H1 (cell line): ENCODE data around the gene KRT12. TPM values are rescaled to one million over a fixed set of nuclear protein-coding genes. Genes with fewer than 3 reads are reported as not detected.

Experiments used
- CTCF ChIA-PET: fragments of 300-600 bp; sonication (Branson Sonifier 250); formaldehyde crosslinking; loops from one replicate; lab custom pipeline; 2021; ENCODE audit not compliant: partially characterized antibody; lab: Charles Lee
- POLR2A ChIA-PET: fragments of 300-600 bp; sonication (Branson Sonifier 250); formaldehyde crosslinking; loops from one replicate; lab custom pipeline; 2021; ENCODE audit warnings: inconsistent platforms; ENCODE audit not compliant: partially characterized antibody; lab: Charles Lee
- DNase-seq, 2 experiments: peaks; one replicate each; pipeline versions ENCODE4 v3.0.0 to v3.0.0-alpha.2; 2010 to 2022; ENCODE audit warnings: low spot score in 2 of 2, low read depth in 1 of 2, mixed read lengths in 1 of 2
- FAIRE-seq: peaks from 2 replicates; lab custom pipeline; 2011; peaks lifted over from hg19 to GRCh38; lab: Jason Lieb, UNC
- H2AFZ ChIP-seq: 2 replicates; pipeline ENCODE4 v1.8.1; 2012; ENCODE audit warnings: low read length, inconsistent platforms
- H2AK5ac ChIP-seq: 2 replicates; pipeline ENCODE4 v1.6.1; 2013; ENCODE audit warnings: low read depth, low read length
- H2BK120ac ChIP-seq: replicated peaks from 2 replicates; pipeline ENCODE3; 2013; ENCODE audit warnings: low read depth, low read length, inconsistent platforms
- H2BK12ac ChIP-seq: 2 replicates; pipeline ENCODE4 v1.6.1; 2013; ENCODE audit warnings: low read depth, low read length
- H2BK15ac ChIP-seq: 2 replicates; pipeline ENCODE4 v1.6.1; 2013; ENCODE audit warnings: low read length
- H2BK20ac ChIP-seq: 2 replicates; pipeline ENCODE4 v1.6.1; 2013; ENCODE audit warnings: low read length
- H2BK5ac ChIP-seq: 2 replicates; pipeline ENCODE4 v1.6.1; 2013; ENCODE audit warnings: low read depth, low read length
- H3K14ac ChIP-seq: 2 replicates; pipeline ENCODE4 v1.6.1; 2013; ENCODE audit warnings: inconsistent platforms; ENCODE audit not compliant: insufficient read length
- H3K18ac ChIP-seq: 2 replicates; pipeline ENCODE4 v1.6.1; 2013; ENCODE audit warnings: low read length; ENCODE audit errors: extremely low read depth
- H3K23ac ChIP-seq: 2 replicates; pipeline ENCODE4 v1.6.1; 2013; ENCODE audit warnings: inconsistent platforms; ENCODE audit not compliant: insufficient read length
- H3K23me2 ChIP-seq: 2 replicates; pipeline ENCODE4 v1.6.1; 2013; ENCODE audit warnings: low read depth, low read length
- H3K27ac ChIP-seq: 2 replicates; pipeline ENCODE4 v1.6.1; 2011; ENCODE audit warnings: low read depth, low read length, inconsistent platforms
- H3K27me3 ChIP-seq, 4 experiments: replicated peaks in 1 of 4; 1 replicate in 1 of 4; 2 replicates in 3 of 4; pipeline versions ENCODE4 v1.6.1 to v1.8.1; 2011 to 2013; ENCODE audit warnings: low read length in 3 of 4, mild to moderate bottlenecking in 3 of 4, inconsistent platforms in 2 of 4, mixed read lengths in 2 of 4, moderate library complexity in 1 of 4; ENCODE audit not compliant: control insufficient read depth in 3 of 4, insufficient read depth in 3 of 4; ENCODE audit errors: extremely low read depth in 1 of 4
- H3K36me3 ChIP-seq, 4 experiments: 2 replicates each; pipeline versions ENCODE4 v1.6.1 to v1.8.1; 2011 to 2013; ENCODE audit warnings: mild to moderate bottlenecking in 4 of 4, low read length in 3 of 4, moderate library complexity in 2 of 4, control low read depth in 1 of 4, inconsistent platforms in 1 of 4; ENCODE audit not compliant: insufficient read depth in 4 of 4, control insufficient read depth in 2 of 4
- H3K4ac ChIP-seq: replicated peaks from 2 replicates; pipeline ENCODE3; 2013; ENCODE audit warnings: low read length, low read depth, mixed read lengths, inconsistent platforms; ENCODE audit not compliant: insufficient read length
- H3K4me1 ChIP-seq, 4 experiments: replicated peaks in 1 of 4; 1 replicate in 1 of 4; 2 replicates in 3 of 4; pipeline versions ENCODE4 v1.6.1 to v1.8.1; 2011 to 2013; ENCODE audit warnings: low read length in 3 of 4, inconsistent platforms in 2 of 4, mixed read lengths in 1 of 4; ENCODE audit not compliant: insufficient read depth in 4 of 4, control insufficient read depth in 3 of 4
- H3K4me2 ChIP-seq, 2 experiments: 2 replicates each; pipeline versions ENCODE4 v1.6.1 to v1.8.1; 2011 to 2013; ENCODE audit warnings: low read depth in 2 of 2, low read length in 2 of 2, control low read depth in 1 of 2, inconsistent platforms in 1 of 2, mild to moderate bottlenecking in 1 of 2; ENCODE audit not compliant: insufficient read depth in 1 of 2
- H3K4me3 ChIP-seq, 4 experiments: fragments of 200-600, 300-600 bp in 1 of 4; sonication (generic), shearing (Covaris generic), sonication (Bioruptor Twin) in 1 of 4; 2 replicates each; pipeline versions ENCODE4 v1.5.1 to v1.8.1; 2011 to 2016; ENCODE audit warnings: low read length in 4 of 4, low read depth in 3 of 4, control low read depth in 2 of 4, inconsistent platforms in 2 of 4, mild to moderate bottlenecking in 2 of 4, mixed read lengths in 1 of 4, moderate library complexity in 1 of 4; ENCODE audit not compliant: insufficient read depth in 2 of 4; ENCODE audit errors: extremely low read depth in 1 of 4
- H3K56ac ChIP-seq: replicated peaks from 2 replicates; pipeline ENCODE3; 2013; ENCODE audit warnings: low read depth, mild to moderate bottlenecking, mixed read lengths, low read length, inconsistent platforms; ENCODE audit not compliant: insufficient read length
- H3K79me1 ChIP-seq: 2 replicates; pipeline ENCODE4 v1.6.1; 2013; ENCODE audit warnings: low read depth, low read length, control low read depth
- H3K79me2 ChIP-seq, 2 experiments: 2 replicates each; pipeline versions ENCODE4 v1.6.1 to v1.8.1; 2012 to 2013; ENCODE audit warnings: low read length in 2 of 2, mild to moderate bottlenecking in 2 of 2, inconsistent platforms in 1 of 2; ENCODE audit not compliant: insufficient read depth in 2 of 2, control insufficient read depth in 1 of 2
- H3K9ac ChIP-seq, 4 experiments: replicated peaks in 1 of 4; 1 replicate in 1 of 4; 2 replicates in 3 of 4; pipeline versions ENCODE4 v1.6.1 to v1.8.1; 2011 to 2013; ENCODE audit warnings: low read depth in 3 of 4, low read length in 3 of 4, control low read depth in 2 of 4, mild to moderate bottlenecking in 2 of 4, moderate library complexity in 2 of 4, inconsistent platforms in 1 of 4; ENCODE audit errors: extremely low read depth in 1 of 4
- H3K9me3 ChIP-seq, 2 experiments: 2 replicates each; pipeline versions ENCODE4 v1.6.1 to v1.8.1; 2012 to 2013; ENCODE audit warnings: mild to moderate bottlenecking in 2 of 2, moderate library complexity in 2 of 2, control low read depth in 1 of 2, inconsistent platforms in 1 of 2, low read depth in 1 of 2, low read length in 1 of 2, mixed read lengths in 1 of 2; ENCODE audit not compliant: insufficient read depth in 2 of 2
- H4K20me1 ChIP-seq, 2 experiments: replicated peaks in 1 of 2; 2 replicates each; pipeline versions ENCODE3 to v1.8.1; 2011 to 2013; ENCODE audit warnings: inconsistent platforms in 2 of 2, low read length in 2 of 2, mild to moderate bottlenecking in 1 of 2; ENCODE audit not compliant: insufficient read depth in 2 of 2, control insufficient read depth in 1 of 2
- H4K5ac ChIP-seq: 2 replicates; pipeline ENCODE4 v1.6.1; 2013; ENCODE audit warnings: low read length, low read depth, mixed read lengths, inconsistent platforms; ENCODE audit not compliant: insufficient read length
- H4K8ac ChIP-seq: 2 replicates; pipeline ENCODE4 v1.8.0; 2013; ENCODE audit warnings: mild to moderate bottlenecking, moderate library complexity, low read length, inconsistent platforms; ENCODE audit not compliant: insufficient read depth; ENCODE audit errors: extremely low read depth
- H4K91ac ChIP-seq: replicated peaks from 2 replicates; pipeline ENCODE3; 2013; ENCODE audit warnings: low read length, mixed read lengths, inconsistent platforms; ENCODE audit not compliant: insufficient read length
- GABPA ChIP-seq: IDR thresholded peaks from 2 replicates; pipeline ENCODE4 v1.6.1; 2011; ENCODE audit warnings: mild to moderate bottlenecking, low read length, moderate library complexity, borderline replicate concordance; ENCODE audit not compliant: insufficient read depth
- HDAC2 ChIP-seq, 2 experiments: fragments of 300-600 bp in 1 of 2; sonication (generic) in 1 of 2; IDR thresholded peaks; 2 replicates each; pipeline ENCODE4 v1.6.1; 2011 to 2012; ENCODE audit warnings: low read depth in 2 of 2, low read length in 2 of 2, mild to moderate bottlenecking in 2 of 2, moderate library complexity in 2 of 2, borderline replicate concordance in 1 of 2, inconsistent platforms in 1 of 2
- JUND ChIP-seq: IDR thresholded peaks from 2 replicates; pipeline ENCODE4 v1.6.1; 2011; ENCODE audit warnings: mild to moderate bottlenecking, improper control_type of control experiment, low read length
- KDM5A ChIP-seq: fragments of 200-600 bp; IDR thresholded peaks from 2 replicates; pipeline ENCODE4 v1.7.1; 2012; ENCODE audit warnings: mild to moderate bottlenecking, low read length, inconsistent platforms, mixed read lengths
- POLR2AphosphoS5 ChIP-seq: IDR thresholded peaks from 2 replicates; pipeline ENCODE4 v1.6.1; 2011; ENCODE audit warnings: low read depth, low read length
- RBBP5 ChIP-seq: IDR thresholded peaks from 2 replicates; pipeline ENCODE4 v1.7.1; 2012; ENCODE audit warnings: low read depth, mild to moderate bottlenecking, inconsistent platforms, low read length, moderate library complexity, borderline replicate concordance
- SAP30 ChIP-seq: fragments of 300-600 bp; sonication (generic); IDR thresholded peaks from 2 replicates; pipeline ENCODE4 v1.7.1; 2012; ENCODE audit warnings: low read length, moderate library complexity, mild to moderate bottlenecking, inconsistent platforms; ENCODE audit not compliant: insufficient read depth, insufficient replicate concordance
- SP4 ChIP-seq: IDR thresholded peaks from 2 replicates; pipeline ENCODE4 v1.6.1; 2012; ENCODE audit warnings: low read length, inconsistent platforms
- TAF1 ChIP-seq: IDR thresholded peaks from 2 replicates; pipeline ENCODE4 v1.6.1; 2011; ENCODE audit warnings: mild to moderate bottlenecking, low read depth, low read length
- TAF7 ChIP-seq: optimal IDR thresholded peaks from 2 replicates; pipeline ENCODE3; 2011; ENCODE audit warnings: low read depth, mild to moderate bottlenecking, inconsistent platforms, low read length, moderate library complexity, borderline replicate concordance
- TEAD4 ChIP-seq: IDR thresholded peaks from 2 replicates; pipeline ENCODE4 v1.6.1; 2012; ENCODE audit warnings: low read depth, low read length, inconsistent platforms, mixed read lengths
- YY1 ChIP-seq: IDR thresholded peaks from 2 replicates; pipeline ENCODE4 v1.6.1; 2011; ENCODE audit warnings: low read depth, mild to moderate bottlenecking, low read length
- WGBS, 2 experiments: shearing (Covaris generic) in 1 of 2; methylation state at CpG; one replicate each; pipeline versions ENCODE4 v1.1.6 to v1.1.7; 2013 to 2015; ENCODE audit warnings: low lambda C conversion rate in 2 of 2, mixed read lengths in 2 of 2, inconsistent platforms in 1 of 2, low coverage in 1 of 2, missing lambda C conversion rate in 1 of 2; ENCODE audit not compliant: insufficient replicate concordance in 2 of 2, insufficient coverage in 1 of 2, insufficient read length in 1 of 2; ENCODE audit errors: extremely low coverage in 1 of 2, missing lambda C conversion rate in 1 of 2; 5-methylcytosine and 5-hydroxymethylcytosine counted together
- polyA plus RNA-seq, 7 experiments: library from polyadenylated mRNA; depleted of rRNA in 3 of 7; stranded (reverse) in 5 of 7; unstranded in 2 of 7; fragments of >200 nt in 5 of 7; fragments of 200-250 nt in 2 of 7; gene quantifications; 1 replicate in 5 of 7; 2 replicates in 1 of 7; 4 replicates in 1 of 7; pipeline versions ENCODE4 v1.2.1 to v1.2.3, GENCODE V29; 2011 to 2013; ENCODE audit warnings: missing spikeins in 2 of 7, mixed read lengths in 2 of 7
- total RNA-seq: library from RNA; stranded (reverse); fragmentation: NEBNext Ultra II Directional; extraction: Animal tissue kit (Norgen Biotek cat#: 25700); gene quantifications from 2 replicates; pipeline ENCODE4 v1.2.1, GENCODE V29; 2021
- TF ChIP-seq, protein P1 (sequence below): IDR thresholded peaks from 2 replicates; pipeline ENCODE4 v1.6.1; 2012; ENCODE audit warnings: inconsistent platforms

The KRT12 gene
- total and polyA plus RNA-seq, 2 of the 8 experiments (the other 6 are each of a cell fraction or from before 2014, with no cell fraction given): not detected

DNA sequence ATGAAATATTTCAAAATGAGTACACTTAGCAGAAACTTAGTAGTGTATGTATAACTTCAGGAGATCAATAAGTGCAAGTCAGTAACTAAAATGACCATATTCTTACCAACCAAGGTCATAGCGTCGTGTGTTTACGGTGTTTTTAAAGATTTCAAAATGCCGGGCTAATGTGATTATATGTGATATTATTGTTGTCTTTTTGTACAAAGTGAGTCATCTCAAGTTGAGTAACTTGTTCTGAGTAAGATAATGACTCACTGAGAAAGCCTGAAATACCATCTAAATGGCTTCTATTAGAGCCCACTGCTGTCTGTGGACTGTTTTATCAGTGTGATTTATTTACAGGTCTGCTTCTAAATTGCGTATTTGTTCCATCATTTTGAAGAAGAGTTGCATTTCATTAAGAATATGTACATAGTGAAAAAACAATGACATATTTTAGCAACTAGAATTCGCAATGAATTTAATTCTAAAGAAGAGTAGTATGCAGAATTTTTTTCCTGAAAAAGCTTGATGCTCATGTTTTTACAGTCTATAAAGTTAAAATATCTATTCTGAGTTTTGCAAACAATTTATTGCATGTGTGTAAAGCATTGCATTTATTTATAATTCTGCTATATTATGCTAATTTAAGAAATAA is 12.7 kb downstream of the KRT12 start:
- POLR2A ChIA-PET: no interaction called here
- H3K9ac ChIP-seq: no peak overlapping the region
- H4K8ac ChIP-seq: no peak overlapping the region
- H3K27ac ChIP-seq: no peak overlapping the region
- H3K79me1 ChIP-seq: no peaks in the 10 kb centered on the region
- no peak overlapping the region for H4K91ac ChIP-seq
- no peak for FAIRE-seq
- no peak overlapping the region for H3K18ac ChIP-seq
- H4K5ac ChIP-seq: no peak overlapping the region
- H3K4ac ChIP-seq: no peak overlapping the region
- no peak for DNase-seq
- peaks cover 0 to 8% (median 2%) of the 10 kb centered on the region in 4 experiments; a peak in 3 of 7 replicates for H3K4me1 ChIP-seq
- 81% methylated on average over 6 of the region's 6 CpGs; no CpG with 5 or more reads in 1 of the 2 experiments for WGBS, 2 experiments
- H3K14ac ChIP-seq: no peak overlapping the region
- no peak overlapping the region for H3K56ac ChIP-seq
- H2BK5ac ChIP-seq: no peak overlapping the region
- H3K23me2 ChIP-seq: no peaks in the 10 kb centered on the region
- no peaks in the 10 kb centered on the region for H3K79me2 ChIP-seq
- H3K4me3 ChIP-seq: no peak overlapping the region
- H3K23ac ChIP-seq: no peak overlapping the region
- no peaks in the 10 kb centered on the region for H4K20me1 ChIP-seq
- no peaks in the 10 kb centered on the region for H3K36me3 ChIP-seq
- CTCF ChIA-PET: interaction anchor here (1.4 kb wide), 1 partner anchor 9 kb away, joined by 4 read pairs; no protein-coding TSS in a partner anchor
- H3K4me2 ChIP-seq: no peak overlapping the region; a peak in 1 of 4 replicates
- H2BK15ac ChIP-seq: no peak overlapping the region
- H3K9me3 ChIP-seq: no peaks in the 10 kb centered on the region; a peak in 1 of 4 replicates
- no peak overlapping the region for H2BK12ac ChIP-seq
- H2BK120ac ChIP-seq: no peak overlapping the region
- H2BK20ac ChIP-seq: no peak overlapping the region
- no peak overlapping the region for H2AK5ac ChIP-seq
- H3K27me3 ChIP-seq: no peaks in the 10 kb centered on the region; a peak in 1 of 7 replicates
- no peak overlapping the region for H2AFZ ChIP-seq
- TF ChIP-seq YY1 (no peak), KDM5A (no peak), TEAD4 (no peak), JUND (no peak), SAP30 (no peak), SP4 (no peak), POLR2AphosphoS5 (no peak), GABPA (no peak), HDAC2 (IDR thresholded peaks at IDR 0.05; ENCODE audit: borderline replicate concordance in 1 of 2, low read depth in 2 of 2, low read length in 2 of 2) (no peak), RBBP5 (no peak), TAF1 (no peak), TAF7 (no peak)
- TF ChIP-seq, protein P1, sequence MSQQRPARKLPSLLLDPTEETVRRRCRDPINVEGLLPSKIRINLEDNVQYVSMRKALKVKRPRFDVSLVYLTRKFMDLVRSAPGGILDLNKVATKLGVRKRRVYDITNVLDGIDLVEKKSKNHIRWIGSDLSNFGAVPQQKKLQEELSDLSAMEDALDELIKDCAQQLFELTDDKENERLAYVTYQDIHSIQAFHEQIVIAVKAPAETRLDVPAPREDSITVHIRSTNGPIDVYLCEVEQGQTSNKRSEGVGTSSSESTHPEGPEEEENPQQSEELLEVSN: no peak
